AG04449 (cell line): ENCODE results near the gene MRPL34.

Experiments used
- CTCF ChIA-PET: fragments of 350-600 bp; formaldehyde crosslinking; extraction: SDS; loops from one replicate; lab custom pipeline; 2021; ENCODE audit warnings: antibody characterized with exemption; lab: Yijun Ruan, JAX
- POLR2A ChIA-PET: fragments of 400-600, 350-600 bp; formaldehyde crosslinking; extraction: SDS; loops from one replicate; lab custom pipeline; 2020; ENCODE audit warnings: antibody characterized with exemption, inconsistent platforms; lab: Yijun Ruan, JAX
- DNase-seq: peaks from one replicate; pipeline ENCODE4 v3.0.0-alpha.2; 2010; ENCODE audit warnings: low read depth, low spot score
- H3K4me3 ChIP-seq: 2 replicates; pipeline ENCODE4 v1.5.1; 2011; ENCODE audit warnings: low read depth, mild to moderate bottlenecking, control low read depth, low read length
- TF ChIP-seq, protein P1 (sequence below): IDR thresholded peaks from one replicate; pipeline ENCODE4 v1.5.1; 2011; ENCODE audit warnings: mild to moderate bottlenecking, moderate library complexity, low read length, control low read depth, inconsistent platforms; ENCODE audit not compliant: insufficient read depth; ENCODE audit errors: missing control alignments

Gene MRPL34

DNA sequence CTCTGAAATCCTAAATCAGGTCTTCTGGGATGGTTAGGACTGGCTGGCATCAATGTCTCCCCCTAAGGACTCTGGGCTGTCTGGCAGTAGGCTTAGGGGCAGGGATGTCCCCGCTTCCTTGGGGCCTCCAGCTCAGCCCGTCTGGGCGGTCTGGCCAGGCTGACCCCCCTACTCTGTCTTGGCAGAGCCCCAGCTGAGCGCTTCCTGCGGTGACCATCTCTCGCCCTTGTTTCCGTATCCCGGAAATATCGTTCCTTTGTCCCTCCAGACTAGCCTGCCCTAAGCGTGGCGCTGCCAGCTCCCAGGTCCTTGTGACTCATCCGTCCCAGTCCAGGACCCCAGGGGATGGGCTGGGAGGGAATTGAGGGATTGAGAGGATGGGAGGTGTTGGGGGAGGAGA lies 43.0 kb downstream of the MRPL34 start:
- TF ChIP-seq, protein P1, sequence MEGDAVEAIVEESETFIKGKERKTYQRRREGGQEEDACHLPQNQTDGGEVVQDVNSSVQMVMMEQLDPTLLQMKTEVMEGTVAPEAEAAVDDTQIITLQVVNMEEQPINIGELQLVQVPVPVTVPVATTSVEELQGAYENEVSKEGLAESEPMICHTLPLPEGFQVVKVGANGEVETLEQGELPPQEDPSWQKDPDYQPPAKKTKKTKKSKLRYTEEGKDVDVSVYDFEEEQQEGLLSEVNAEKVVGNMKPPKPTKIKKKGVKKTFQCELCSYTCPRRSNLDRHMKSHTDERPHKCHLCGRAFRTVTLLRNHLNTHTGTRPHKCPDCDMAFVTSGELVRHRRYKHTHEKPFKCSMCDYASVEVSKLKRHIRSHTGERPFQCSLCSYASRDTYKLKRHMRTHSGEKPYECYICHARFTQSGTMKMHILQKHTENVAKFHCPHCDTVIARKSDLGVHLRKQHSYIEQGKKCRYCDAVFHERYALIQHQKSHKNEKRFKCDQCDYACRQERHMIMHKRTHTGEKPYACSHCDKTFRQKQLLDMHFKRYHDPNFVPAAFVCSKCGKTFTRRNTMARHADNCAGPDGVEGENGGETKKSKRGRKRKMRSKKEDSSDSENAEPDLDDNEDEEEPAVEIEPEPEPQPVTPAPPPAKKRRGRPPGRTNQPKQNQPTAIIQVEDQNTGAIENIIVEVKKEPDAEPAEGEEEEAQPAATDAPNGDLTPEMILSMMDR = no peak
- POLR2A ChIA-PET = interaction anchor here (0.5 kb wide), 1 partner anchor 505 kb away, joined by 4 read pairs; no protein-coding TSS in a partner anchor
- CTCF ChIA-PET = interaction anchor here (0.7 to 14.8 kb wide), 4 partner anchors 39 to 507 kb away, joined by 3 to 208 read pairs (median 10); no protein-coding TSS in a partner anchor
- H3K4me3 ChIP-seq = peak overlapping the region; percentile 9; the same call in 1 of the 2 replicates
- no peak for DNase-seq

DNA sequence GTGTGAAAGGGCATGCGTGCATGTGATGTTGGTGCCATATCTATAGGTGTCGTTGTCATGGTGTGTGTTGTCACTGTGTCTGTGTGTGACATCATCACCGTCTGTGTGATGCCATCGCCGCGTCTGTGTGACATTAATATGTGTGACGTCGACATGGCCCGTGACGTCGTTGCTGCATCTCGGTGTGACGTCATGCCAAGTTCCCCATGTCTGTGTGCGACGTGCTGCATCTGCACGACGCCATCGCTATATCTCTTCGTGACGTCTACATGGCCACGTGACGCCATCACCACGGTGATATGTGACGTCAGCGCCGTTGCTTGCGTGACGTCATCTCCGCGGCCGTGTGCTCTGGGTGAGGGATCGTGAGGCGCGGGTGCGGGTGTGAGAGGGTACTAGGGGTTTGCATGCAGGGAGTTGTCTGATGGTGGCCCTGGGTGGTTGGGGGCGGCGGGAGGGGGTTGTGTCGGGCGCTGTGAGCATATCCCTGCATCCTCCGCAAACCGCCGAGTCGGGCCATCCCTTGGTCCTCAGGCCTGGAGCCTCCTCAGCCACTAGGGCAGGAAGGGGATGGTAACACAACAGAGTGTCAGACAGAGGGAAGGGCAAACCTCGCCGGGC lies 46.3 kb downstream of the MRPL34 start:
- CTCF ChIA-PET = interaction anchor here (14.8 kb wide), 1 partner anchor 36 kb away, joined by 208 read pairs; no protein-coding TSS in a partner anchor
- TF ChIP-seq, protein P1 = no peak
- DNase-seq = no peak
- no peak overlapping the region for H3K4me3 ChIP-seq
- POLR2A ChIA-PET = no interaction called here

GRCh38 chr19:17352608-17353280 lies 47.1 kb downstream of the MRPL34 start:
- TF ChIP-seq, protein P1 = no peak
- no peak for DNase-seq
- ChIA-PET POLR2A (no interaction called here), CTCF (interaction anchor here (14.8 kb wide), 1 partner anchor 35 kb away, joined by 208 read pairs; no protein-coding TSS in a partner anchor)
- no peak overlapping the region for H3K4me3 ChIP-seq

GRCh38 chr19:17353386-17353785 lies 47.7 kb downstream of the MRPL34 start:
- CTCF ChIA-PET = interaction anchor here (14.8 kb wide), 1 partner anchor 34 kb away, joined by 208 read pairs; no protein-coding TSS in a partner anchor
- TF ChIP-seq, protein P1 = no peak
- POLR2A ChIA-PET = no interaction called here
- H3K4me3 ChIP-seq = no peak overlapping the region
- no peak for DNase-seq
